HG03354 (cell line): ENCODE data around the gene ZNF235.
"Not testable (repeated sequence)": the region's sequence is repeated elsewhere in the genome, so short reads cannot be mapped to it uniquely, and the experiment has no call there.

Experiments used
- ATAC-seq: cut with Tn5 transposase; IDR thresholded peaks from one replicate; pipeline ENCODE4 v1.9.1; 2021; ENCODE audit warnings: mild to moderate bottlenecking; ENCODE audit not compliant: unreplicated experiment, poor library complexity, severe bottlenecking

ZNF235 gene

DNA sequence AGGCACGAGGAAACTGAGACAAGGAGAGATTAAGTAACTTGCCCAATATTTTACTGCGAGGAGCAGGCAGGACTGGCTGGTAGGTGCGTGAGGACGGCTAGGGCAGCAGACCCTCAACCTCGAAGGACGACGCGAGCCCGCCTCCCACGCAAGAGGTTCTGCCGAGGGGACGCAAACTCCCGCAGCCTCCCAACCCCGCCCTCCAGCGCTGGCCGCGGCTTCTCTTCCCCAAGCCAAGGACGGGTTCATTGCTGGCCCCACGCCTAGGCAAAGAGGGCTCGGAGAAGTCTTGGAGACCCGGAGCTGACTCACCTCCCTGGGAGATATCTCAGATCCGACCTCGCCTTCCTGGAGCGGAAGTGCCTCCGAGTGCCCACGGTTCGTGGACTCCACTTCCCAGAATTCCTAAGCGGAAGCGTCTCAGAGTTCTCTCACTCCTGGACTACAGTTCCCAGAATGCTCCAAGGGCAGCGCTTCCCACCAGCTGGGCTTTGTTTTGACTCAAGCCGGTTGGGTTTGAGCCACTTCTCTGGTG is at the start of gene ZNF235:
Gene ZNF235, minus strand, starts transcription at position 367 of the 535 bp plus-strand sequence. CDS start 1,621 bp downstream, outside the sequence.
- ATAC-seq: peak; percentile 92

DNA sequence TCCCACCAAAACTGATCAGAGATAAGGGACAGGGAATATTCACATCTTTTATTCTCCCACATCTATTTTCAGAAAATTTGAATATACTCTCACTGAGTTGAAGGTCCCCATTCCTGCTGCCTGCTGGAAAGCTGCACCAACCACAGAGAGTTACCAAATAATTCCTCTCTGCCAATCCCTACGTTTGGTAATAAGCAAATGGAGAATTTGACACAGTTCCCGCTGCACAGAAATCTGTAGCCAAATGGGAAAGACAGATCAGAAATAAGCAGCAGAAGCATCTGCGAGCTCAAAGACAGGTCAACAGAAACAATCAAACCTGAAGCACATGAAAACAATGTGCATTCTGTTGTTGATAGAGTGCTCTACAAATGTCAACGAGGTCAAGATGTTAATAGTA is 41.7 kb upstream of the ZNF235 start:
- no peak for ATAC-seq

DNA sequence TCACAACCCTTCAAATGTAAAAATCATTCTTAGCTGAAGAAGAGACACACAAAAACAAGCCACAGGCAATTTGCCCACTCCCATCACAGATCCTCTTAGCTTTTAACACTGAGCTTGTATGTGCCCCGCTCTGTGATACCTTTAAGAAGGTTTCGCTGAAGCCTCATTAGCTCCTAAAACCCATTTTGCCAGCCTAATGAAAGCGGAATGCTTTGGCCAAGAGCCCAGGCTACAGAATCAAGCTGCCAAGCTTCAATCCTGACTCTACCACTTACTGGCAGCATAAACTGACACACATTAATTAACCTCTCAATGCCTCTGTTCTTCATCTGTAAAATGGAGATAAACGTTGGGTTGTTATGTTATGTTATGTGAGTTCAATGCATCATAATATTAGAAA is 41.1 kb upstream of the ZNF235 start:
- no peak for ATAC-seq

DNA sequence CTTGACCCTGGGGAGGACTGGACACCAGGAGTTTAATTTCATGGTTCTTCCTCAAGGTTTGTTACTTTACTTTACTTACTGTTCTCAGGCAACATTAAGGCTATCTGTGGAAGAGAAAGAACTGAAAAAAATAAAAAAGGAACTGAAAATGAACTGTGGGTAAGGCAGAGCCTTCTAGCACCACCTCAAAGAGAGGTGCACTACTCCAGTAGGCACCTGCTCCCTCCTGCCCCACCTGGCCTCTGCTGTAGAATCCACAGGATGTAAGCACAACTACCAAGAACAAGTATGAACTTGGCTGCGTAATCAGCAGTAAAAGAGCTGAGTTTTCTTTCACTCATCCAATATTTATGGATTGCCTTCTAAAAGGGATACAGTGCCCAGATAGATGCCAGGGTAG is 39.4 kb upstream of the ZNF235 start:
- no peak for ATAC-seq

DNA sequence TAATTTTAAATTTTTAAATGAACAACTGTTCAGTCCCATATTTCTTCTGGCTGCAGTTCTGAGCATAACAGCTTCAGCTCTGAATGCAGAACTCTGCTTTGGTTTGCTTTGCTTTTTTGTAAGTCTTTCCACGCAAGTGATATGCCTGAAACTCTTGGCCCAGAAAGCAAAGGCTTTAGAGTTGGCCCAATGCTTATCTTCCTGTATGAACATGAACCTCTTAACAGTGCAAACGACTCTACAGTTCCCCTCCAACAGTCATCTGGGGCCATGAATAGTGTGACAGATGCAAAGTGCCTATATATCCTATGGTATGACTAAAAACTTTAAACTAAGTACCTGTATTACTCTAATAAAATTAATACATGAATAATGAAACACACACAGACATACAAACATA is 37.0 kb upstream of the ZNF235 start:
- ATAC-seq: no peak

DNA sequence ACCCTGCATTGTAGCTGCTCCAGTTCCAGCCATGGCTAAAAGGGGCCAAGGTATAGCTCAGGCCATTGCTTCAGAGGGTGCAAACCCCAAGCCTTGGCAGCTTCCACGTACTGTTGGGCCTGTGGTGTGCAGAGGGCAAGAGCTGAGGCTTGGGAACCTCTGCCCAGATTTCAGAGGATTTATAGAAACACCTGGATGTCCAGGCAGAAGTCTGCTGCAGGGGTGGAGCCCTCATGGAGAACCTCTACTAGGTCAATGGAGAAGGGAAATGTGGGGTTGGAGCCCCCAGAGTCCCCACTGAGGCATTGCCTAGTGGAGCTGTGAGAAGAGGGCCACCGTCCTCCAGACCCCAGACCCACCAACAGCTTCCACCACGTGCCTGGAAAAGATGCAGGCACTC is 29.8 kb upstream of the ZNF235 start:
- not testable (repeated sequence) for ATAC-seq

DNA sequence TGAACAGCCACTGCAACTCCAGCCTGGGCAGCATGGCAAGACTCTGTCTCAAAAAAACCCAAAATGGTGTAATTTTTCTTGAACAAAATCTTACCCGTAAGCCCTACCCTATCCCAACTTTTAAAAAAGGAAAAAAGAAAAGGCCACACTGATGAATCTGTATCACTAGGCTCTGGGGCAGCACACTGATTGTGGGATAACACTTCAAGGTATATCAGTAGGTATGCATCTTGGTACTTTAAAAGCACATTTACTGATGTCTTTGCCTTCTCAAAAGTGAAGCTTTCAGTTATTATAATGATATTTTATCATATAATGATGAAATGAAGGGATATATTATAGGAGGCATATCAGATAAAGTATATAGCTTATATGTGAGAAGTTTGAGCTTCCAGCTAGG is 27.3 kb upstream of the ZNF235 start:
- no peak for ATAC-seq

DNA sequence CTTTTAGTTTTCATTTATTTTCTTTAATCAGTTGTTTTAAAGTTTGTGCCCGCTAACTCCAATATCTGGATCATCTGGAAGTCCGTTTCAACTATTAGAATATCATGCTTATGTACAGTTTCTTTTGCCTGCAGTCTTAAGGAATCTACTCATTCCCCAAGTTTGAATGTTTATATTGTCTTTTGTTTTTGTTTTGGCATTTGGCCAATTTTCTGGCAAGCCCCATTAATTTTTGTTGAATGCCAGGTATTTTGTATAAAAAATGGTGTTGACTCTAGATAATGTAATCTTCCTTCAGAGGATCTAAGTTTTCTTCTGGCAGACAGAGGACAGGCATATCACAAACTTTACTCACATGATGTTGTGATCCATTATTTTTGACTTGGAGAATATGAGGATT is 11.1 kb upstream of the ZNF235 start:
- no peak for ATAC-seq

DNA sequence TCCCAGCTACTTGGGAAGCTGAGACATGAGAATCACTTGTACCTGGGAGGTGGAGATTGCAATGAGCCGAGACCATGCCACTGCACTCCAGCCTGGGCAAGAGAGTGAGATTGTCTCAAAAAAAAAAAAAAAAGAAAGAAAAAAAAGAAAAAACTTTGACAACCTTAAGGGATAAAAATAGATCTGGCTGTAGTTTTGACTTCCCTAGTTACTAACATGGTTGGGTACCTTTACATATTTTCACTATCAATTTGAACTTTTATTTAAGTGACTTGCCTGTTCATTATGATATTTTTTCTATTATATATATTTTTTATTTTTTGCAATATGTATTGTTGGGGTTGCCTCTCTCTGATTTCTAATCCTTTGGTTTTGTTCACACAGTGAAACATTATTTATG is 8.4 kb upstream of the ZNF235 start:
- no peak for ATAC-seq

DNA sequence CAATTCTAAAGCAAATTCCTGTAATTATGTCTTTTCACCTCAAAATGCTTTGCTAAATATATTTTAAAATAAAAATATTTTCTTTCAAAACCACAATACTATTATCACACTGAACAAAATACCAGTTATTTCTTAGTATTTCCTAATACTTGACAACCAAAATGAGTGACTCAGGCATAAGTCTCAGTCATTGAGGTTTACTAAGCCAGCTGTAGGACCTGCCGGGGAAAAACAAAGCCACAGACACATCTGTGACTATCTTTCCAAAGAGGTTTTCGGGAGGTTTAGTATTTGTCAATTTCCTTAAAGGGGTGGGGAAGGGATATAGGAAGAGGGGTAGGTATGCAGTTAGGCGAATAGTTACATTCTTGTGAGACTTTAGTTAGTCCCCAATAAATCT is 3.2 kb upstream of the ZNF235 start:
- no peak for ATAC-seq

DNA sequence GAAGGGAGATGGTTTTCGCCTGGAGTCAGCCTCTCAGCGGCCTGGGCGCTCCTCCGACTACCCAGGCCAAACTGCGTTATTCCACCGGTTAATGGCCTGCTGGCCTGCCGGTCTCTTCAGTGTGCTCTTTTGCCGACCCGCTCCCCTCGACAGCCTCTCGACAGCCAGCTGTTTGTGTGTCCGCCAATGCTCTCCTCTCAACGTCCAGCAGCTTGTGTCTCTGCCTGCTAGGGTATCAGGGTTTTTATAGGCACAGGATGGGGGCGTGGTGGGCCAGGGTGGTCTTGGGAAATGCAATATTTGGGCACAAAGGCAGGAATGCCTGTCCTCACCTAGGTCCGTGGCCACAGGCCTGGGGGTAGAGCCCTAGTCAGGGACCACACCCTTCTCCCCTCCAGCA is 1.5 kb upstream of the ZNF235 start:
- ATAC-seq: no peak

DNA sequence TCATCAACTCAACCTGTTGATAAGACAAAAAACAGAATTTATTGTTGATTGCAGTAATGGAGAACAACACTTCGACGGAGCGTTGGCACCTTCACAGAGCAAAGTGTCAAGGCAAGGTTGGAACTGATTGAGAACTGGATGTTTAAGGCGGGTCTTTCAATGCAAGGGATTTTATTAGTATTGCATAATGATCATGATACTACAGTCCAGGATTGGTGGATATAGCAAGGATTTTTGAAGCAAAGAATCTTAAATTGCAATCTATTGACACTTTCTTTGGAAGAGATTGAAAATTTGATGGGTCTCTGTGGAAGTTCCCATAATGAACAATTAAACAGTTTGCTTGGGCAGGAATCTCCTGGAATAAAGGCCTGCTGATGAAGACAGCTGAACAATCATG is 632 bp upstream of the ZNF235 start:
- ATAC-seq: no peak

DNA sequence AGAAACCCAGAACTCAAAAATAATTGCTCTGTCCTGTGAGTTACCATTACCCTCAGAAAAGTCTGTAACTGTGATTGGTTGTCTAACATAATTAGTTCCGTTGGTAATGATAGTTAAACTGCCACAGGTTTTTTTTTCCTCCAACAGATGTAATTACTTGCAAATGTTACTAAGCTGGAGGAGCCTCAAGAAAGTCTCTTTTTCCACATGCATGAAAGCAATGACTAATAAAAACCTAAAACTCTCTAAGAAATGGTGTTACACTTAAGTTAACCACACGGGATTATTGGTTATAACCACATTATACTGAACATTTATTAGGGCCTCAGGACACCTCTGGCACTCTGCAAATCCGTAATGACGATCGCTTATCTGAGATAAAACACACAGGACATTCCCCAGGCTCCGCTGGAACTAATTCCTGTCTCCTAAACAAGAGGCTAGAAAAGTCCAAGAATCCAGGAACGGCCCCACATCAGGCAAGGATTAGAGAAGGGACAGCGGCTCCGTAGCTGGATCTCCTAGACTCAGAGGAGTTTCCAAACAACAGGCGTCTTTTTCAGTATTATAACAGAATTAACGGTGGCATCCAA is 753 bp downstream of the ZNF235 start:
- ATAC-seq: peak; percentile 32

DNA sequence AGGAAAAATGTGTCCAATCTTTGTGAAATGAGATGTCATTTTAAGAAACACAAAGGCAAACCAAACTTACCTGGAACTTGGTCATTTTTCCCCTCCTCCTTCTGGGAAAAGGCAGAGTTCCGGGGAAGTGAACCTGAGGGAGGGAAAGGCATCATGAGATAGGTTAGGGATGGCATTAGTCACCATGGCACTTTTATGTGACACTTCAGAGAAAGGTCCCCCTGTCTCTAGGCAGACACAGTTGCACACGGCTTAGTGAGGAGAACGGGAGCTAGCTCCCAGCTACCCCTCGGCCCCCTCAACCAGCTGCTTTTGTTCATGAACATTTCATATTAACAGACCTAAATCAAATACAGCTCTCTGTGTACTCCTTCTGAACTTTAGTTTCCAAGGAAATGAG is 1.5 kb downstream of the ZNF235 start:
- ATAC-seq: no peak

DNA sequence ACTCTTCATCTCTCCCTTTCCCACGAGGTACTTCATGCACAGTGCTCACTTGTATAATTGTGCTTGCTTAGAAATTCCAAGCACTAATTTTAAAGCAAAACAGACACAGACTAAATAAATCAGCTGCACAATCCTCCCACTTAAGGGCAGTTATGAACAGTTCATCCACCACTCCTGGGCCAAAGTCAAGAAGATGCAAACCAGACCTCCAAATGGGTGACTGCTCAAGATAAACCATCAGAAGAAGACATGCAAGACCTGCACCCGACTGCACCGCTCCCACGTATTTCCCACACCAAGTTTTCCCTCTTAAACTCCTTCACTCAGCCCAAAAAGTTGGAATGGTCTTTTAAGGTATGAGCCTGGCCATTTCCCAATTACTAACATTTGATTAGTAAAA is 19.9 kb downstream of the ZNF235 start:
- ATAC-seq: no peak

DNA sequence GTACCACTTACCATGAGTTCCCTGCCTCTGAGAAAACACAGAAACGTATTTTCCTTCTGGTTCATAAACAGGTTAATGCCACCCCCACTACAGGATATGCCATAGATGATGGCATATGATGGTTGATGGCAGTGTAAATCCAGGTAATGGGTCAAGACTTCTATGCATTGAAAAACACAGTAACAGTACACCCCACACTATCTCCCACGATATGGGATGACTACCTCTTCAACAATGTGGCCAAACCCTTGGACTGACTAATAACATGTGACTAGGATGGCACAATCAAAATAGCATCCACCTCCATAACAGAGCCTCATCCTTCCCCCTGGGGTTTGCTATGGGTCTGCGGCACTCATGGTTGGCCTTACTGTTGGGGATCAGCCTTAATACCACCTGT is 22.0 kb downstream of the ZNF235 start:
- no peak for ATAC-seq

DNA sequence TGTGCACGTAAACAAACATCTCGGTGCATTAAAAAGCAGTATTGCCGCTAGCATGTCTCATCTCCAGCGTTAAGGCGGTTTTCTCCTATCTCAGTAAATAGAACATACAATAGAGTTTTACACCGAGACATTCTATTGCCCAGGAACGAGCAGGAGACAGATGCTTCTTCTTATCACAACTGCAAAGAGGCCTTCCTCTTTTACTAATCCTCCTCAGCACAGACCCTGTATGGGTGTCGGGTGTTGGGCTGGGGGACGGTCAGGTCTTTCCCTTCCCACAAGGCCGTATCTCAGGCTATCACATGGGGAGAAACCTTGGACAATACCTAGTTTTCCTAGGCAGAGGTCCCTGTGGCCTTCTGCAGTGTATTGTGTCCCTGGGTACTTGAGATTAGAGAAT is 23.9 kb downstream of the ZNF235 start:
- no peak for ATAC-seq

DNA sequence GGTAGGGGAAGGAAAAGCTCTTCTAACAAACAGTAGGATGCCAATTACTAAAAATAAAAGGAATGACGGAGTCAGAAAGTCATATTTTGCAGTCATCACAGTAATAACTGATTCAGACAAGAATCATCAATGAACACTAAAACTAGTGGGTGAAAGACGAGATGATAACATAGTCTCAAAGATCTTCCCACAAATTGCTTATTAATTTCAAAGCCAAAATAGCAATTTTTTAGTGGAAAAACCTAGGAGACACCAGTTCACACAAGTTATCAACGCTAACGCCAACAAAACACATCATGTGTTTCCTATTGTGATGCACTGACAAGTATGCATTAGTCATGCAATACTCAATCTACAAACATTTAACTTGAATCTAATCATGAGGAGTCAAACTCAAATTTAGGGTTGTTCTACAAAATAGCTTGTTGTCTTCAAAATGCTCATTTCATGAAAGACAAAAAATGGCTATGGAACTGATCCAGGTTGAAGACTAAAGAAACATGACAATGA is 26.6 kb downstream of the ZNF235 start:
- no peak for ATAC-seq

DNA sequence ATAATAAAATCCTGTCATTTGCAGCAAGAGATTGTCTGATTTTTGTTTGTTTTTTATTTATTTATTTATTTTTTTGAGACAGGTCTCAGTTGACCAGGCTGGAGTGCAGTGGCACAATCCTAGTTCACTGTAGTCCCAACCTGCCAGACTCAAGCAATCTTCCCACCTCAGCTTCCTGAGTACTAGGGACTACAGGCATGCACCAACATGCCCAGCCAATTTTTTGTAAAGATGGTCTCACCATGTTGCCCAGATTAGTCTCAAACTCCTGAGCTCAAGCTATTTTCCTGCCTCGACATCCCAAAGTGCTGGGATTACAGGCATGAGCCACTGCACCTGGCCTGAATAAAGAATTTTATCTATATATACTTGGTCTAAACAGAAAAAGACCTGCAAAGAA is 27.5 kb downstream of the ZNF235 start:
- ATAC-seq: no peak

DNA sequence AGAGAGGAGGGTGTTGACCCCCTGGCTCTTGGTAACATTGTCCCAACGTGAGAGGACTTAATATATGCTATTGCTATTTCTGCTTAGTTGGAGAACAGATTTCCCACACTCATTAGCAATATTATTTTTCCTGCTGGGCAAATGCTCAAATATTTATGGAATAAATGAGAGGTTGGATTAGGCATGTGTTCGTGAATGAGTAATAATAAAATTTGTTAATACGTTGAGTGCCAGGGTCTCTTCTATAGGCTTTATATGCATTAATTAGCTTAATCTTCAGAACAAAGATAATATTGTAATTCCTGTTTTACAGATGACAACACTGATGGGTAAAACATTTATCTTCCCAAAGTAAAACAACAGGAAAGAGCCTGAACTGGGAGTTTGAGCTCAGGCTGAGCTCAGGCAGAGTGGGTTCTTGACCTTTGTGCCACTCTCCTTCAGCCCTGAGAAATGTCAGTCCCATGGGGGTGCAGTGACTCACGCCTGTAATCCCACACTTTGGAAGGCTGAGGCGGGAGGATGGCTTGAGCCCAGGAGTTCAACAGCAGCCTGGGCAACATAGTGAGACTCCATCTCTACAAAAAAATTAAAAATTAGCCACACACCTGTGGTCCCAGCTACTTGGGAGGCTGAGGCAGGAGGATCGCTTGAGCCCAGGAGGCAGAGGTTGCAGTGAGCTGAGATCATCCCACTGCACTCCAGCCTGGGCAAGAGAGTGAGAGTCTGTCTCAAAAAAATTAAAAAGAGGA is 44.0 kb downstream of the ZNF235 start:
- ATAC-seq: no peak

DNA sequence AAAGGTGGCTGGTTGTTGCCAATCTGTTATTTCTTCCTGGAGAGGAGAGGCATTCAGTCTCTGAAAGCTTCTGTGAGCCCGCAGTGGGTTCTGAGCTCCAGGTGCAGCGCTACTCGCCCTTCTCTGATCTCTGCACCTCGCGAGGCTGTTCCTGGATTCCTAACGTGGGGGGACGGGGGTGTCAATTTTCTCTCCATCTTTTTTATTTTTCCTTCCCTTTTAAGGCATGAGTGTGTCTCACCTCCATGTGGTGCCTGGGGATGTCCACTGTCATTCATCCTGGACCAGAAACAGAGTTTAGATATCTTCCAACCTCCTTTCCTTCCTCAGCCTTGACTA is 44.5 kb downstream of the ZNF235 start:
- no peak for ATAC-seq
